Right lobe of liver (tissue), 4 donors: ENCODE results near the gene HPSE2.

Experiments
- POLR2A ChIP-seq: fragments of 450-650 bp; IDR thresholded peaks from one replicate; pipeline ENCODE4 v1.6.1; 2017; ENCODE audit warnings: antibody characterized with exemption, mild to moderate bottlenecking
- TF ChIP-seq, protein P1 (sequence below), 4 donors: fragments of 200-600 bp in 3 of 4; fragments of 450-650 bp in 1 of 4; IDR thresholded peaks; one replicate each; pipeline versions ENCODE4 v1.5.1 to v1.8.0; 2016 to 2022; ENCODE audit warnings: antibody characterized with exemption in 4 of 4, mild to moderate bottlenecking in 2 of 4
- donor health status: DM: no; HTN: no; CAD: no.
- donor health status: DM: no; HTN: no; CAD: no.
- donor health status: DM: no; HTN: yes; CAD: no.

DNA sequence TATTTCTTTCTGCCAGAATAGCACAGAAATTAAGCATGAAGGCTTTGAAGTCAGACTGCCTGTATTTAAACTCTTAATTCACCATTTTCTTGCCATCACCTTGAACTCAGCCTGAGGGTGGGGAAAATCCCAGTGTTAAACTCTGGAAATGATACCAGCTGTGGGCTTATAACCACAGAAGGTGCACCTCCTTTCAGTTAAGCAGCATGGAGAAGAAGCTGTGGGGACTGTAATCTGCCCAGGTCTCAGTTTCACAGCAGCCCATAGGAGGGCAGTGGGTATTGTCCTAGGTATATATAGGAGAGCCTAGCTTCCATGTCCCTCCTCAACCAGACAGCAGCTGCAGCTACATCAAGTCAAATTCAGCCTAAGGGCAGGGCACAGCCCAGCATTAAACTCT is 241.6 kb downstream of the HPSE2 start:
- TF ChIP-seq, protein P1, sequence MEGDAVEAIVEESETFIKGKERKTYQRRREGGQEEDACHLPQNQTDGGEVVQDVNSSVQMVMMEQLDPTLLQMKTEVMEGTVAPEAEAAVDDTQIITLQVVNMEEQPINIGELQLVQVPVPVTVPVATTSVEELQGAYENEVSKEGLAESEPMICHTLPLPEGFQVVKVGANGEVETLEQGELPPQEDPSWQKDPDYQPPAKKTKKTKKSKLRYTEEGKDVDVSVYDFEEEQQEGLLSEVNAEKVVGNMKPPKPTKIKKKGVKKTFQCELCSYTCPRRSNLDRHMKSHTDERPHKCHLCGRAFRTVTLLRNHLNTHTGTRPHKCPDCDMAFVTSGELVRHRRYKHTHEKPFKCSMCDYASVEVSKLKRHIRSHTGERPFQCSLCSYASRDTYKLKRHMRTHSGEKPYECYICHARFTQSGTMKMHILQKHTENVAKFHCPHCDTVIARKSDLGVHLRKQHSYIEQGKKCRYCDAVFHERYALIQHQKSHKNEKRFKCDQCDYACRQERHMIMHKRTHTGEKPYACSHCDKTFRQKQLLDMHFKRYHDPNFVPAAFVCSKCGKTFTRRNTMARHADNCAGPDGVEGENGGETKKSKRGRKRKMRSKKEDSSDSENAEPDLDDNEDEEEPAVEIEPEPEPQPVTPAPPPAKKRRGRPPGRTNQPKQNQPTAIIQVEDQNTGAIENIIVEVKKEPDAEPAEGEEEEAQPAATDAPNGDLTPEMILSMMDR (IDR thresholded peaks at IDR 0.05) = no peak
- TF ChIP-seq POLR2A = no peak
